Liver (tissue), 9 donors: Measurements from ENCODE around the gene DEDD. TPM values are rescaled to one million over a fixed set of nuclear protein-coding genes. Genes with fewer than 3 reads are reported as not detected.

Source experiments
- DNase-seq: peaks from one replicate; pipeline ENCODE4 v3.0.0-alpha.2; 2017; ENCODE audit warnings: low spot score
- H3K27ac ChIP-seq, 2 donors: one replicate each; pipeline ENCODE4 v1.7.0; 2013; ENCODE audit warnings: inconsistent platforms in 2 of 2, low read length in 2 of 2, control low read depth in 1 of 2, low read depth in 1 of 2, mild to moderate bottlenecking in 1 of 2
- H3K27me3 ChIP-seq, 4 donors: one replicate each; pipeline versions ENCODE4 v1.6.1 to v1.7.0; 2013; ENCODE audit warnings: low read length in 3 of 4, inconsistent platforms in 1 of 4, mild to moderate bottlenecking in 1 of 4, moderate library complexity in 1 of 4; ENCODE audit not compliant: control insufficient read depth in 4 of 4, insufficient read depth in 4 of 4
- H3K36me3 ChIP-seq, 4 donors: one replicate each; pipeline versions ENCODE4 v1.6.1 to v1.7.0; 2013; ENCODE audit warnings: low read length in 3 of 4, mild to moderate bottlenecking in 3 of 4, low read depth in 1 of 4, moderate library complexity in 1 of 4; ENCODE audit not compliant: control insufficient read depth in 4 of 4, insufficient read depth in 3 of 4
- H3K4me1 ChIP-seq, 4 donors: one replicate each; pipeline versions ENCODE4 v1.6.1 to v1.7.0; 2013; ENCODE audit warnings: low read length in 3 of 4, mild to moderate bottlenecking in 3 of 4, moderate library complexity in 1 of 4; ENCODE audit not compliant: control insufficient read depth in 4 of 4, insufficient read depth in 4 of 4
- H3K4me3 ChIP-seq, 3 donors: one replicate each; pipeline versions ENCODE4 v1.6.1 to v1.7.0; 2013; ENCODE audit warnings: low read length in 3 of 3, control low read depth in 1 of 3, low read depth in 1 of 3, mild to moderate bottlenecking in 1 of 3
- H3K9ac ChIP-seq, 2 donors: one replicate each; pipeline ENCODE4 v1.7.0; 2013; ENCODE audit warnings: low read length in 2 of 2, mild to moderate bottlenecking in 2 of 2, moderate library complexity in 2 of 2, control low read depth in 1 of 2, low read depth in 1 of 2
- H3K9me3 ChIP-seq, 4 donors: one replicate each; pipeline versions ENCODE4 v1.6.1 to v1.7.0; 2013; ENCODE audit warnings: low read length in 3 of 4; ENCODE audit not compliant: control insufficient read depth in 4 of 4
- EGR1 ChIP-seq, 2 donors: IDR thresholded peaks; 2 replicates each; pipeline ENCODE4 v1.6.1; 2016 to 2018; ENCODE audit warnings: antibody characterized with exemption in 2 of 2, low read depth in 2 of 2
- FOXA1 ChIP-seq: IDR thresholded peaks from 2 replicates; pipeline ENCODE4 v1.6.1; 2016; ENCODE audit warnings: antibody characterized with exemption
- FOXA2 ChIP-seq: IDR thresholded peaks from 2 replicates; pipeline ENCODE4 v1.6.1; 2016; ENCODE audit warnings: antibody characterized with exemption
- HNF4A ChIP-seq, 2 donors: conservative IDR thresholded peaks; 2 replicates each; pipeline ENCODE4 v1.6.1; 2016; ENCODE audit warnings: antibody characterized with exemption in 2 of 2, mild to moderate bottlenecking in 2 of 2
- HNF4G ChIP-seq: IDR thresholded peaks from 2 replicates; pipeline ENCODE4 v1.6.1; 2016; ENCODE audit warnings: antibody characterized with exemption
- JUND ChIP-seq, 2 donors: IDR thresholded peaks; 2 replicates each; pipeline ENCODE4 v1.6.1; 2016; ENCODE audit warnings: antibody characterized with exemption in 2 of 2
- MAX ChIP-seq: IDR thresholded peaks from 2 replicates; pipeline ENCODE4 v1.6.1; 2016; ENCODE audit warnings: antibody characterized with exemption
- NR2F2 ChIP-seq: IDR thresholded peaks from 2 replicates; pipeline ENCODE4 v1.6.1; 2016; ENCODE audit warnings: antibody characterized with exemption
- RAD21 ChIP-seq, 2 donors: IDR thresholded peaks; 2 replicates each; pipeline ENCODE4 v1.6.1; 2016; ENCODE audit warnings: antibody characterized with exemption in 2 of 2, mild to moderate bottlenecking in 2 of 2
- RXRA ChIP-seq, 2 donors: IDR thresholded peaks; 2 replicates each; pipeline ENCODE4 v1.6.1; 2017 to 2018; ENCODE audit warnings: antibody characterized with exemption in 2 of 2, mild to moderate bottlenecking in 1 of 2
- SP1 ChIP-seq: IDR thresholded peaks from 2 replicates; pipeline ENCODE4 v1.6.1; 2018; ENCODE audit warnings: antibody characterized with exemption, mild to moderate bottlenecking
- TAF1 ChIP-seq: conservative IDR thresholded peaks from 2 replicates; pipeline ENCODE4 v1.6.1; 2016; ENCODE audit warnings: antibody characterized with exemption, mild to moderate bottlenecking
- YY1 ChIP-seq: IDR thresholded peaks from 2 replicates; pipeline ENCODE4 v1.6.1; 2016; ENCODE audit warnings: antibody characterized with exemption, mild to moderate bottlenecking
- WGBS: extraction: QIAGEN DNeasy Blood & Tissue Kit; methylation state at CpG from one replicate; pipeline ENCODE4 v1.1.7; 2013; 5-methylcytosine and 5-hydroxymethylcytosine counted together
- polyA plus RNA-seq, 2 donors: library from polyadenylated mRNA; stranded (reverse) in 1 of 2; unstranded in 1 of 2; fragments of 200-250 nt in 1 of 2; fragments of >200 nt in 1 of 2; fragmentation: Nextera tagmentation in 1 of 2; extraction: Ambion mirVana in 1 of 2; gene quantifications; one replicate each; pipeline versions ENCODE4 v1.2.1 to v1.2.3, GENCODE V29; 2013 to 2015
- total RNA-seq, 2 donors: library from RNA; depleted of rRNA; stranded (reverse); fragments of >200 nt; gene quantifications; one replicate each; pipeline ENCODE4 v1.2.3, GENCODE V29; 2014
- TF ChIP-seq, protein P1 (sequence below): IDR thresholded peaks from 2 replicates; pipeline ENCODE4 v1.6.1; 2016; ENCODE audit warnings: antibody characterized with exemption
- donor health status: healthy.
- donor health status: healthy.
- donor health status: healthy.
- donor health status: healthy.
- donor health status: healthy.

Gene DEDD
- total and polyA plus RNA-seq, 4 donors, result 13.8 to 17.7 (median 16.0) TPM

DNA sequence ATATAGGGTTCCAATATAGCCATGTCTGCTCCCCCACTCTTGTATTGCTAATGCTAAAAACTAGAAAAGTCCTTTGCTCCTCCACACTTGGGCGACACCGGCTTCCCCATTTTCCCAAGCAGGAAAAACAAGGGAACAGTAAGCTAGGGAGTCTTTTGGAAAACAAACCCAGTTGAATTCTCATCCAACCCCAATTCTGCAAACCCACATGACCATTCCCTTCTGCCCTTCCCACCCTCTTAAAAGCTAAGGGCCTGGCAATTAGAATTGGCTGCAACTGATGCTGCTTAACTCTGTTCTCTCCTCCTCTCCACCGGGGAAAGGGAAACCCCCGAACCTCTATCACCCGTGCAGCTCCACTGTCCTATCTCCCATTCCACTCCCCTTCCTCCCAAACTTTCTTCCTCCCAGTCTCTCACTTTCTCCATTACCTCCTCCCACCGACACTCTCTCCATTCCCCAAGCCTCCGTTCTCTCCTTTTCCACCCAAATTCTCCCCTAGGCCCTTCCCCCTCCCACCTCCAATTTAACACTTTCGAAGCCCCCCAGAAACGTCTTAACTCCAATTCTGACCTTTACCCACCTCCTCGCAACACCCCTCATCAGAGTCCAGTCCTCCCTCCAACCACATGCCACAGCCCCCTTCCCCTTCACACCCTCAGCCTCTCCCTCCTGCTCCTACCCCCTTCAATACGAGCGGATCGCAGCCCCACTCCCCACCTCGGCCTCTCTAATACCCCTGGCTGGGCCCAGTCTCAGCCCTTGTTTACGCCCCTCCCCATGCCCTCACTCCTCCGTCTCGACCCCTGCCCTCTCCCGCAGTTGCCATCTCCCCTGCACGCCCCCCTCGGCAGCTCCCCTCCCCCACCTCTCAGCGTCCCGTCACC, 701 bp downstream of the DEDD start:
- no peaks in the 10 kb centered on the region for H3K9me3 ChIP-seq
- peak overlapping the region; percentile 92 to 99 for H3K27ac ChIP-seq
- H3K4me1 ChIP-seq, result peaks cover 0 to 21% (median 15%) of the 10 kb centered on the region in 4 donors
- no peak for DNase-seq
- TF ChIP-seq EGR1 (IDR thresholded peaks at IDR 0.05; ENCODE audit: low read depth in 2 of 2) (no peak), HNF4G (no peak), MAX (no peak), SP1 (no peak), NR2F2 (no peak), FOXA1 (no peak), FOXA2 (no peak), HNF4A (conservative IDR thresholded peaks at IDR 0.05) (no peak)
- peak overlapping the region; percentile 40 to 89 for H3K9ac ChIP-seq
- H3K4me3 ChIP-seq, result peak overlapping the region; percentile 72 to 92 (median 88)
- peaks cover 0 to 18% (median 12%) of the 10 kb centered on the region in 4 donors for H3K36me3 ChIP-seq
- no peaks in the 10 kb centered on the region for H3K27me3 ChIP-seq
- WGBS, result 7% methylated on average over 22 of the region's 22 CpGs

GRCh38 chr1:161130266-161130665, 2.2 kb downstream of the DEDD start:
- TF ChIP-seq FOXA2, result no peak
- TF ChIP-seq YY1, result no peak
- no peak for TF ChIP-seq RXRA (IDR thresholded peaks at IDR 0.05)
- TF ChIP-seq SP1, result no peak
- no peak for TF ChIP-seq RAD21 (IDR thresholded peaks at IDR 0.05)
- no peak for TF ChIP-seq JUND (IDR thresholded peaks at IDR 0.05)
- no peak for TF ChIP-seq MAX
- no peak for TF ChIP-seq TAF1
- TF ChIP-seq FOXA1, result no peak
- no peak for TF ChIP-seq HNF4A (conservative IDR thresholded peaks at IDR 0.05)
- TF ChIP-seq, protein P1, sequence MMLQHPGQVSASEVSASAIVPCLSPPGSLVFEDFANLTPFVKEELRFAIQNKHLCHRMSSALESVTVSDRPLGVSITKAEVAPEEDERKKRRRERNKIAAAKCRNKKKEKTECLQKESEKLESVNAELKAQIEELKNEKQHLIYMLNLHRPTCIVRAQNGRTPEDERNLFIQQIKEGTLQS, result no peak
- no peaks in the 10 kb centered on the region for H3K9me3 ChIP-seq
- DNase-seq, result no peak
- WGBS, result 75% methylated on average over 1 of the region's 1 CpG
- peaks cover 0 to 21% (median 14%) of the 10 kb centered on the region in 4 donors for H3K4me1 ChIP-seq
- no peak overlapping the region for H3K9ac ChIP-seq
- no peaks in the 10 kb centered on the region for H3K27me3 ChIP-seq
- H3K27ac ChIP-seq, result no peak overlapping the region
- no peak overlapping the region for H3K4me3 ChIP-seq
- peaks cover 2 to 24% (median 15%) of the 10 kb centered on the region in 4 donors for H3K36me3 ChIP-seq

DNA sequence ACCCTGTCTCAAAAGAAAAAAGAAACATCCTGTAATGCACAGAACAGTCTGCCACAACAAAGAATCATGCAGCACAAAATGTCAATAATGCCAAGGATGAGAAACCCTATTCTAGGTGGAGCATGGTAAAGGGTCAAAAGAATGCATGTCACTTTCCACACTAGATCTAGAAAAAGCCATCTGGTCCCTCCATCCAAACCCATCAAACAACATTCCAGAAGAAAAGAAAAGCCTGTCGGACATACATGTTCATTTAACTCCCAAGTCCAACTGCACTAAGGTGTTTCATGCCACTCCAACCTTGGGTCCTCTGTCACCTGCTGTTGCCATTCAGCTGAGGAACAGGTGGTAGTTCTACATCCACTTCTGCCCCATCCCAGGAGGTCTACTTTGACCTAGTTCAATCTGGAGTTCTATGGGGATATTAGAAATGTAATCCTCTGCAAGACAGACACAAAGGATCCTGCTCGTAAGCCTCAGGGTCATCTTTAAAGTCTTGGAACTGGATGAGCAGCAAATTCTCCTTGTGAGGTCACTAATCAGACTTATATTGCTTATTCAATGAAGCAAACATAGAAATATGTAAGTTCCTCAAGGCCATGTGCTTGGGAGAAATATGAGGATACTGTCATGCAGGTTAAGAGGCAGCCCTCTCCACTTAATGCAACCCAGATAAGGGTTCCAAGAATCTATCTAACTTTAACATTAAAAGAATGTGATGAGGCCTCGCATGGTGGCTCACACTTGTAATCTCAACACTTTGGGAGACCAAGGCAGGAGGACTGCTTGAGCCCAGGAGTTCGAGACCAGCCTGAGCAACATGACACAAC, 3.7 kb downstream of the DEDD start:
- Histone ChIP-seq H3K27me3 (no peaks in the 10 kb centered on the region), H3K36me3 (peaks cover 4 to 32% (median 21%) of the 10 kb centered on the region in 4 donors)
- 97% methylated on average over 4 of the region's 4 CpGs for WGBS

More for the DNA sequence above, 3.7 kb downstream of the DEDD start:
- no peaks in the 10 kb centered on the region for H3K9me3 ChIP-seq
- peaks cover 0 to 21% (median 13%) of the 10 kb centered on the region in 4 donors for H3K4me1 ChIP-seq
- no peak overlapping the region for H3K4me3 ChIP-seq
- no peak for TF ChIP-seq NR2F2
- H3K27ac ChIP-seq, result no peak overlapping the region
- DNase-seq, result no peak
- no peak overlapping the region for H3K9ac ChIP-seq
